Tibial nerve (tissue), 4 donors: Measurements from ENCODE around the gene FUOM. TPM values are rescaled to one million over a fixed set of nuclear protein-coding genes. Genes with fewer than 3 reads are reported as not detected.
A peak's percentile ranks its signal among the peaks of the same experiment; 100 is the strongest.

Source experiments
- DNase-seq, 2 donors: peaks; one replicate each; pipeline ENCODE4 v3.0.0-alpha.2; 2019; ENCODE audit warnings: low spot score in 2 of 2
- H3K27ac ChIP-seq, 4 donors: fragments of 200-600 bp; sonication (generic) in 3 of 4; one replicate each; pipeline ENCODE4 v1.5.1; 2017 to 2019; ENCODE audit warnings: mild to moderate bottlenecking in 1 of 4
- H3K27me3 ChIP-seq, 2 donors: fragments of 200-600 bp; sonication (generic) in 1 of 2; one replicate each; pipeline versions ENCODE4 v1.5.1 to v1.6.0; 2017 to 2019
- H3K36me3 ChIP-seq, 3 donors: fragments of 200-600 bp; sonication (generic); one replicate each; pipeline ENCODE4 v1.5.1; 2018 to 2019
- H3K4me1 ChIP-seq, 4 donors: fragments of 200-600 bp; sonication (generic) in 3 of 4; one replicate each; pipeline ENCODE4 v1.5.1; 2017 to 2019
- H3K4me3 ChIP-seq, 4 donors: fragments of 200-600 bp; sonication (generic) in 3 of 4; one replicate each; pipeline ENCODE4 v1.5.1; 2017 to 2019; ENCODE audit warnings: mild to moderate bottlenecking in 1 of 4, moderate library complexity in 1 of 4
- H3K9me3 ChIP-seq, 4 donors: fragments of 200-600 bp; sonication (generic) in 3 of 4; one replicate each; pipeline ENCODE4 v1.5.1; 2017 to 2019
- EP300 ChIP-seq, 2 donors: sonication (generic); formaldehyde crosslinking; IDR thresholded peaks; one replicate each; pipeline ENCODE4 v1.6.1; 2017; ENCODE audit warnings: antibody characterized with exemption in 2 of 2, mild to moderate bottlenecking in 1 of 2
- POLR2A ChIP-seq, 2 donors: fragments of 450-650 bp; IDR thresholded peaks; one replicate each; pipeline ENCODE4 v1.6.1; 2017; ENCODE audit warnings: antibody characterized with exemption in 2 of 2, mild to moderate bottlenecking in 2 of 2, moderate library complexity in 2 of 2
- WGBS, 2 donors: methylation state at CpG; one replicate each; pipeline ENCODE4 v1.1.5; 2018; 5-methylcytosine and 5-hydroxymethylcytosine counted together
- total RNA-seq, 4 donors: library from RNA; depleted of rRNA; stranded (reverse); fragments of >200 nt; gene quantifications; one replicate each; pipeline ENCODE4 v1.1.0, GENCODE V29; 2016
- TF ChIP-seq, protein P1 (sequence below), 5 experiments: fragments of 200-600 bp in 3 of 5; fragments of 450-650 bp in 2 of 5; sonication (generic) in 3 of 5; IDR thresholded peaks; one replicate each; pipeline ENCODE4 v1.5.1; 2016 to 2019; ENCODE audit warnings: antibody characterized with exemption in 5 of 5, mild to moderate bottlenecking in 3 of 5, moderate library complexity in 2 of 5

FUOM gene
- total RNA-seq, 4 donors from 2014 or later, result 44.1 to 59.4 (median 49.3) TPM

DNA sequence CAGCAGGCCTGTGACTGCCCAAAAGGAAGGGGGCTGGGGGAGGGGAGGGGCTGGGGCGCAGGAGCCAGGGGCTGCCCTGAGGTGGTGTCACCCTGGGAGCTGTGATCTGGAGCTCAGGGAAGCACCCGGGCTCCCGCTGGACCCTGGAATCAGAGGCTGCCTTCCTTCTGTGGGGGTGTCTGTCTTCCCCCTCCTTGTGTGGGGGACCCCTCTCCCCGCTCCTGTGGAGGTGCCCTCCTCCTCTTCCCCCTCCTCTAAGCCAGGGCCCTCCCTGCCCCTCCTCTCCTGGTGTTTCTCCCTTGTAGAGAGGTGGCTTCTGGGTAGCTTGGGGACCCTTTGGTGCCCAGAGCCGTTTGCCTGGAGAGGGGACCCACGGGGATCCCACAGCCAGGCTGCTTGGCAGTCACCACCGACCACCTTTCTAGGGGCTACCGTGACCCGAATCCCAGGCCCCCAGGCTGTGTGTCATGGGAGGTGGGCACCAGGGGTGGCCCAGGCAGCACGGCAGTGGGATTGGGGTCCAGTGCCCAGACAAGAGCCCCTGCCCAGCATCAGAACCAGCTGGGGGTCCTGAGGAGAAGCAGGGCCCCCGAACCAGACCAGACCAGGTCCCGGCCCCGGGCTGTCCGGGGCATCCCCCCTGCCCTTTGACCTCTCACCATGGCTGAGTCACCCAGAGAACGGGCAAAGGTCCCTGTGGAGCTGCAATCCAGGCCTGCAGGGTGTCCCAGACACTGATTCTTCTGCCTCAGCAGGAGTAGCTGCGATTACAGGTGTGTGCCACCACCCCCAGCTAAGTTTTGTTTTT is 9.9 kb downstream of the FUOM start:
- no peak for DNase-seq
- 38 to 47% methylated on average over 12 to 14 of the region's 16 CpGs for WGBS, 2 donors
- H3K4me1 ChIP-seq, result peaks cover 0 to 37% (median 5%) of the 10 kb centered on the region in 4 donors
- TF ChIP-seq, protein P1, sequence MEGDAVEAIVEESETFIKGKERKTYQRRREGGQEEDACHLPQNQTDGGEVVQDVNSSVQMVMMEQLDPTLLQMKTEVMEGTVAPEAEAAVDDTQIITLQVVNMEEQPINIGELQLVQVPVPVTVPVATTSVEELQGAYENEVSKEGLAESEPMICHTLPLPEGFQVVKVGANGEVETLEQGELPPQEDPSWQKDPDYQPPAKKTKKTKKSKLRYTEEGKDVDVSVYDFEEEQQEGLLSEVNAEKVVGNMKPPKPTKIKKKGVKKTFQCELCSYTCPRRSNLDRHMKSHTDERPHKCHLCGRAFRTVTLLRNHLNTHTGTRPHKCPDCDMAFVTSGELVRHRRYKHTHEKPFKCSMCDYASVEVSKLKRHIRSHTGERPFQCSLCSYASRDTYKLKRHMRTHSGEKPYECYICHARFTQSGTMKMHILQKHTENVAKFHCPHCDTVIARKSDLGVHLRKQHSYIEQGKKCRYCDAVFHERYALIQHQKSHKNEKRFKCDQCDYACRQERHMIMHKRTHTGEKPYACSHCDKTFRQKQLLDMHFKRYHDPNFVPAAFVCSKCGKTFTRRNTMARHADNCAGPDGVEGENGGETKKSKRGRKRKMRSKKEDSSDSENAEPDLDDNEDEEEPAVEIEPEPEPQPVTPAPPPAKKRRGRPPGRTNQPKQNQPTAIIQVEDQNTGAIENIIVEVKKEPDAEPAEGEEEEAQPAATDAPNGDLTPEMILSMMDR (IDR thresholded peaks at IDR 0.05), result no peak
- no peak for TF ChIP-seq EP300 (IDR thresholded peaks at IDR 0.05)
- TF ChIP-seq POLR2A (IDR thresholded peaks at IDR 0.05), result no peak
- no peaks in the 10 kb centered on the region for H3K9me3 ChIP-seq
- H3K27me3 ChIP-seq, result peaks cover 0 to 21% of the 10 kb centered on the region in 2 donors
- H3K4me3 ChIP-seq, result no peak overlapping the region
- peak overlapping the region in 2 of 4 donors; percentile 29 to 73 for H3K27ac ChIP-seq
- no peaks in the 10 kb centered on the region for H3K36me3 ChIP-seq

DNA sequence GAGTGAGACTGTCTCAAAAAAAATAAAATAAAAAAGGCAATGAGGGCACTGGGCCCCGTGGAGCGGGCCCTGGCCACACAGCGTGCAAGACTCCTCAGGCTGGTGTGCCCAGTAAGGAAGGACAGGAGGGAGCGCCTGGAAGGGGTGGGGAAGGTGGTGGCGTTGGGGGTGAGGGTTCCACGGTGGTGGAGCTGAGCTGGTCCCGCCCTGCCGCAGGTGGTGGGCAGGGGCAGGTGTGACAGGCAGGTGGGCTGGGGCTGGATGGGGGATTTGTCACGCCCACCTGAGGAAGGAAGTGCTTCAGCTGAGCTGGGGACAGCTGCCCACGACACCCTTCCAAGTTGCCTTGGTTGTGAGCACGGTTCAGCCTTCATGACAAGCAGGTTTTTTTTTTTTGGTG is 11.4 kb downstream of the FUOM start:
- 52 to 63% methylated on average over 11 of the region's 11 CpGs for WGBS, 2 donors
- Histone ChIP-seq H3K27me3 (peaks cover 0 to 35% of the 10 kb centered on the region in 2 donors), H3K4me1 (peaks cover 0 to 37% (median 5%) of the 10 kb centered on the region in 4 donors), H3K9me3 (peaks cover 0 to 1% (median 0%) of the 10 kb centered on the region in 4 donors), H3K4me3 (no peak overlapping the region), H3K36me3 (no peaks in the 10 kb centered on the region), H3K27ac (no peak overlapping the region)
- TF ChIP-seq, protein P1 (IDR thresholded peaks at IDR 0.05), result no peak
- TF ChIP-seq EP300 (IDR thresholded peaks at IDR 0.05), result no peak
- TF ChIP-seq POLR2A (IDR thresholded peaks at IDR 0.05), result no peak
- DNase-seq, result no peak

DNA sequence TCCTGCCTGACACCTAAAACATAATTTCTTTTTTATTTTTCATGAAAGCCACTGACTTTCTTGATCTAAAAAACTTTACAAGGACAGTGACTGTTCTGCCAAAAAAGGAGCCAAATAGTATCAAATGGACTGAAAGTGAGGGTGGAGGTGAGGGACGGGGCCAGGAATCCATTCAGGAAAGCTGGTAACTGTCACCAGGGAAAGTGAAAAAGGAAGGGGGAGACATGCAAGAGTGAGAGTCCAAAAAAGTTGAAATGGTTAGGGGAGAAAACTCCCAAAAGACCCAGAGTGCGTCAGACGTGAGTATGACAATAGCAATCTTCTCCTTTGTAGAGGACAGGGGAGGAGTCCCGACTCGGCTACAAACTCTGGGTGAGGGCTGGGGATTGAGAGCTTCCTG is 13.6 kb downstream of the FUOM start:
- TF ChIP-seq, protein P1 (IDR thresholded peaks at IDR 0.05), result no peak
- TF ChIP-seq POLR2A (IDR thresholded peaks at IDR 0.05) (no peak), EP300 (IDR thresholded peaks at IDR 0.05) (no peak)
- Histone ChIP-seq H3K4me3 (no peak overlapping the region), H3K36me3 (no peaks in the 10 kb centered on the region), H3K4me1 (peaks cover 0 to 16% (median 3%) of the 10 kb centered on the region in 4 donors), H3K27ac (no peak overlapping the region), H3K27me3 (peaks cover 0 to 55% of the 10 kb centered on the region in 2 donors), H3K9me3 (peaks cover 0 to 5% (median 0%) of the 10 kb centered on the region in 4 donors)
- WGBS, 2 donors, result 63 to 65% methylated on average over 5 of the region's 5 CpGs
- DNase-seq, result no peak

DNA sequence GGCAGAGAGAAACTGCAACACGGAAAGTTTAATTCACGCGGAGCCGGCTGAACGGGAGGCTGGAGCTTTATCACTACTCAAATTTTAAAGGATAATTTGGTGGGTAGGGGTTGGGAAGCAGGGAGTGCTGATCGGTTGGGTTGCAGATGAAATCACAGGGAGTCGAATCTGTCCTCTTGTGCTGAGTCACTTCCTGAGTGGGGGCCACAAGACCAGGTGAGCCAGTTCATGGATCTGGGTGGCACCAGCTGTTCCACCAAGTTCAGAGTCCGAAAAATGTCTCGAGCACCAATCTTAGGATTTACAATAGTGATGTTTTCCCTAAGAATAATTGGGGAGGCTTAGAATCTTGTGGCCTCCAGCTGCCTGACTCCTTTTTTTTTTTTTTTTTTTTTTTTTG is 14.3 kb downstream of the FUOM start:
- no peak for DNase-seq
- H3K27me3 ChIP-seq, result peaks cover 0 to 59% of the 10 kb centered on the region in 2 donors
- no peaks in the 10 kb centered on the region for H3K36me3 ChIP-seq
- H3K4me1 ChIP-seq, result peaks cover 0 to 16% (median 3%) of the 10 kb centered on the region in 4 donors
- H3K9me3 ChIP-seq, result peaks cover 0 to 5% (median 0%) of the 10 kb centered on the region in 4 donors
- TF ChIP-seq, protein P1 (IDR thresholded peaks at IDR 0.05), result no peak
- TF ChIP-seq EP300 (IDR thresholded peaks at IDR 0.05) (no peak), POLR2A (IDR thresholded peaks at IDR 0.05) (no peak)
- H3K27ac ChIP-seq, result no peak overlapping the region
- H3K4me3 ChIP-seq, result no peak overlapping the region
- 65 to 68% methylated on average over 9 of the region's 9 CpGs for WGBS, 2 donors

DNA sequence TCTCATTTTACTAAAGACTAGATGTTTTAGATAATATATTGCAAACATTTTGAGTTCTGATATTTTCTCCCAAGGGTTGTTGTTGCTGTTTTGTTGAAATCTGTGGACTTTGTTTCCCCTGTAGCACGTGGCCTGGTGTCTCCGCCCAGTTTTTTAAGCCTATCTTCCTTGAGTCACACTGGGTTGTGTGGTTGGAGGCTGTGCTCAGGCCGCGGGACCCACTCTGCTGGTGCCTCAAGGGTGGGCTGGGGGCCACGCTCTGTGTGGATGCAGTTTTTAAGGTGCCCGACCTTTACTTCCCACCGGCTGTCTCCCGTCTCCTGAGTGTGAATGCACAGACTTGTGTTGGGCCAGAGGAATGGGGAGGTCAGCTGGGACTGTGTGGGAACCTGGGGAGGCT is 14.9 kb downstream of the FUOM start:
- 75 to 76% methylated on average over 4 to 8 of the region's 8 CpGs for WGBS, 2 donors
- Histone ChIP-seq H3K36me3 (no peaks in the 10 kb centered on the region), H3K27me3 (peaks cover 0 to 65% of the 10 kb centered on the region in 2 donors), H3K4me3 (no peak overlapping the region), H3K4me1 (peaks cover 0 to 12% (median 3%) of the 10 kb centered on the region in 4 donors), H3K9me3 (peaks cover 0 to 5% (median 0%) of the 10 kb centered on the region in 4 donors), H3K27ac (no peak overlapping the region)
- DNase-seq, result no peak
- TF ChIP-seq, protein P1 (IDR thresholded peaks at IDR 0.05), result no peak
- no peak for TF ChIP-seq EP300 (IDR thresholded peaks at IDR 0.05)
- no peak for TF ChIP-seq POLR2A (IDR thresholded peaks at IDR 0.05)
